SK-N-SH (cell line): Measurements from ENCODE around the gene PAXIP1. TPM values are rescaled to one million over a fixed set of nuclear protein-coding genes. Genes with fewer than 3 reads are reported as not detected.

ENCODE experiments used
- CTCF ChIA-PET: fragments of 300-600, 350-600 bp; formaldehyde crosslinking; extraction: SDS; loops from one replicate; lab custom pipeline; 2021; lab: Yijun Ruan, JAX
- POLR2A ChIA-PET: fragments of 350-600 bp; sonication (Branson Sonifier 250); formaldehyde crosslinking; extraction: SDS; loops from one replicate; lab custom pipeline; 2020; ENCODE audit warnings: antibody characterized with exemption, inconsistent platforms; lab: Yijun Ruan, JAX
- DNase-seq: peaks from one replicate; pipeline ENCODE4 v3.0.0; 2012
- H2AFZ ChIP-seq: fragments of 200-600 bp; sonication (generic); 2 replicates; pipeline ENCODE4 v1.8.1; 2016; ENCODE audit warnings: antibody characterized with exemption, mild to moderate bottlenecking, low read depth
- H3F3A ChIP-seq: fragments of 200-600 bp; sonication (generic); replicated peaks from 2 replicates; pipeline ENCODE3; 2016; ENCODE audit warnings: antibody characterized with exemption, mild to moderate bottlenecking; ENCODE audit not compliant: insufficient read depth
- H3K27ac ChIP-seq, 2 experiments: fragments of 200-500 bp in 1 of 2; fragments of 200-600 bp in 1 of 2; sonication (Bioruptor generic) in 1 of 2; sonication (generic), shearing (Covaris generic) in 1 of 2; 2 replicates each; pipeline versions ENCODE4 v1.5.1 to v1.6.1; 2014 to 2016; ENCODE audit warnings: low read depth in 2 of 2, inconsistent platforms in 1 of 2, low read length in 1 of 2, mild to moderate bottlenecking in 1 of 2, mixed read lengths in 1 of 2
- H3K27me3 ChIP-seq: fragments of 200-600 bp; sonication (generic), shearing (Covaris generic); 2 replicates; pipeline ENCODE4 v1.6.1; 2016; ENCODE audit warnings: mixed run types; ENCODE audit not compliant: insufficient read depth
- H3K36me3 ChIP-seq, 2 experiments: fragments of 200-500 bp in 1 of 2; fragments of 200-600 bp in 1 of 2; sonication (Bioruptor generic) in 1 of 2; sonication (generic) in 1 of 2; replicated peaks in 1 of 2; 2 replicates each; pipeline versions ENCODE3 to v1.5.1; 2014 to 2016; ENCODE audit warnings: low read length in 1 of 2, mild to moderate bottlenecking in 1 of 2; ENCODE audit not compliant: insufficient read depth in 2 of 2, control insufficient read depth in 1 of 2
- H3K4me1 ChIP-seq, 2 experiments: fragments of 200-500 bp in 1 of 2; fragments of 200-600 bp in 1 of 2; sonication (Bioruptor generic) in 1 of 2; sonication (generic), shearing (Covaris generic) in 1 of 2; 2 replicates each; pipeline versions ENCODE4 v1.5.1 to v1.6.1; 2014 to 2016; ENCODE audit warnings: low read depth in 1 of 2, low read length in 1 of 2, mixed run types in 1 of 2; ENCODE audit not compliant: insufficient read depth in 2 of 2, control insufficient read depth in 1 of 2
- H3K4me2 ChIP-seq: fragments of 200-600 bp; sonication (generic), shearing (Covaris generic); 2 replicates; pipeline ENCODE4 v1.6.1; 2017; ENCODE audit warnings: mixed run types
- H3K4me3 ChIP-seq, 2 experiments: fragments of 200-500 bp in 1 of 2; fragments of 200-600 bp in 1 of 2; sonication (Bioruptor generic) in 1 of 2; sonication (generic), shearing (Covaris generic) in 1 of 2; 2 replicates each; pipeline versions ENCODE4 v1.5.1 to v1.8.1; 2014 to 2016; ENCODE audit warnings: low read depth in 2 of 2, inconsistent platforms in 1 of 2, low read length in 1 of 2, mild to moderate bottlenecking in 1 of 2, mixed read lengths in 1 of 2, moderate library complexity in 1 of 2
- H3K79me2 ChIP-seq: fragments of 200-600 bp; sonication (generic); 2 replicates; pipeline ENCODE4 v1.8.1; 2017; ENCODE audit warnings: mild to moderate bottlenecking; ENCODE audit not compliant: insufficient read depth
- H3K9ac ChIP-seq: fragments of 200-600 bp; sonication (generic); 2 replicates; pipeline ENCODE4 v1.6.1; 2017; ENCODE audit warnings: mixed run types
- H3K9me2 ChIP-seq: fragments of 200-600 bp; sonication (generic); 2 replicates; pipeline ENCODE4 v1.6.1; 2017; ENCODE audit warnings: mixed run types
- H3K9me3 ChIP-seq: fragments of 200-600 bp; sonication (generic); 2 replicates; pipeline ENCODE4 v1.6.1; 2017; ENCODE audit warnings: mixed run types, mild to moderate bottlenecking, moderate library complexity
- H4K20me1 ChIP-seq: fragments of 200-600 bp; sonication (generic); 2 replicates; pipeline ENCODE4 v1.6.1; 2017; ENCODE audit warnings: mild to moderate bottlenecking, mixed run types; ENCODE audit not compliant: insufficient read depth
- CTCF ChIP-seq: fragments of 200-600 bp; sonication (generic); IDR thresholded peaks from 2 replicates; pipeline ENCODE4 v1.6.1; 2017; ENCODE audit warnings: antibody characterized with exemption, mild to moderate bottlenecking, moderate library complexity
- ELF1 ChIP-seq: IDR thresholded peaks from 2 replicates; pipeline ENCODE4 v1.4.0; 2012
- EP300 ChIP-seq, 2 experiments: IDR thresholded peaks; 2 replicates each; pipeline versions ENCODE4 v1.4.0 to v1.6.1; 2012; ENCODE audit warnings: borderline replicate concordance in 1 of 2, low read depth in 1 of 2, low read length in 1 of 2
- EZH2phosphoT487 ChIP-seq: fragments of 200-600 bp; sonication (generic); IDR thresholded peaks from 2 replicates; pipeline ENCODE4 v1.6.1; 2017; ENCODE audit warnings: low read depth, mixed run types, mild to moderate bottlenecking, antibody characterized with exemption, moderate library complexity, borderline replicate concordance
- FOXM1 ChIP-seq: IDR thresholded peaks from 2 replicates; pipeline ENCODE4 v1.4.0; 2012; ENCODE audit warnings: low read depth, mild to moderate bottlenecking
- GATA2 ChIP-seq: sonication (generic); formaldehyde crosslinking; IDR thresholded peaks from 2 replicates; pipeline ENCODE4 v1.5.0; 2020; ENCODE audit warnings: mild to moderate bottlenecking, missing genetic modification reagents
- IRF3 ChIP-seq: fragments of 150-350 bp; IDR thresholded peaks from 2 replicates; pipeline ENCODE4 v1.6.1; 2016; ENCODE audit warnings: mild to moderate bottlenecking, low read depth, low read length
- MXI1 ChIP-seq: IDR thresholded peaks from 2 replicates; pipeline ENCODE4 v1.6.1; 2012; ENCODE audit warnings: mild to moderate bottlenecking, low read depth, low read length, improper control_type of control experiment
- NRF1 ChIP-seq: IDR thresholded peaks from 2 replicates; pipeline ENCODE4 v1.6.1; 2012; ENCODE audit warnings: low read depth, mild to moderate bottlenecking, low read length
- PBX3 ChIP-seq: IDR thresholded peaks from 2 replicates; pipeline ENCODE4; 2012
- RAD21 ChIP-seq: IDR thresholded peaks from 2 replicates; pipeline ENCODE4 v1.6.1; 2012; ENCODE audit warnings: mild to moderate bottlenecking, low read length
- RCOR1 ChIP-seq: fragments of 150-350 bp; IDR thresholded peaks from 2 replicates; pipeline ENCODE4 v1.6.1; 2017; ENCODE audit warnings: antibody characterized with exemption, low read length
- RFX5 ChIP-seq: IDR thresholded peaks from 2 replicates; pipeline ENCODE4 v1.6.1; 2012; ENCODE audit warnings: mild to moderate bottlenecking, improper control_type of control experiment, low read length
- SIN3A ChIP-seq: IDR thresholded peaks from 2 replicates; pipeline ENCODE4 v1.6.1; 2012; ENCODE audit warnings: low read depth, mild to moderate bottlenecking, low read length, moderate library complexity, borderline replicate concordance
- TCF12 ChIP-seq: IDR thresholded peaks from 2 replicates; pipeline ENCODE4 v1.4.0; 2012
- TEAD4 ChIP-seq: IDR thresholded peaks from 2 replicates; pipeline ENCODE4 v1.4.0; 2012; ENCODE audit warnings: mild to moderate bottlenecking, borderline replicate concordance; ENCODE audit not compliant: insufficient read depth
- WGBS: methylation state at CpG from one replicate; pipeline ENCODE4 v1.1.6; 2017; ENCODE audit warnings: low lambda C conversion rate; 5-methylcytosine and 5-hydroxymethylcytosine counted together
- polyA plus RNA-seq, 3 experiments: library from polyadenylated mRNA; depleted of rRNA; stranded (reverse); fragments of >200 nt; gene quantifications; 2 replicates each; pipeline ENCODE4 v1.2.3, GENCODE V29; 2012

The PAXIP1 gene
- polyA plus RNA-seq, 1 of the 3 experiments (the other 2 are of a cell fraction) = 9.2 TPM

GRCh38 chr7:154910125-154910524 is 92.8 kb downstream of the PAXIP1 start:
- no peaks in the 10 kb centered on the region for H3F3A ChIP-seq
- TF ChIP-seq ELF1 = no peak
- no peak for TF ChIP-seq TCF12
- no peak for TF ChIP-seq IRF3
- TF ChIP-seq TEAD4 = no peak
- TF ChIP-seq RAD21 = no peak
- TF ChIP-seq, all 33 proteins: peak for 0
- 0% methylated on average over 1 of the region's 4 CpGs for WGBS
- Histone ChIP-seq H2AFZ (no peak overlapping the region), H3K36me3 (no peaks in the 10 kb centered on the region), H3K9ac (no peak overlapping the region), H4K20me1 (no peaks in the 10 kb centered on the region), H3K27me3 (no peaks in the 10 kb centered on the region), H3K79me2 (no peaks in the 10 kb centered on the region), H3K27ac (no peak overlapping the region), H3K9me3 (no peaks in the 10 kb centered on the region), H3K4me2 (no peak overlapping the region), H3K4me1 (no peaks in the 10 kb centered on the region), H3K9me2 (no peaks in the 10 kb centered on the region), H3K4me3 (no peak overlapping the region)
- ChIA-PET CTCF (interaction anchor here (0.6 to 6.3 kb wide), 3 partner anchors 12 to 435 kb away, joined by 3 to 126 read pairs (median 8); no protein-coding TSS in a partner anchor), POLR2A (no interaction called here)
- DNase-seq = no peak

- Histone ChIP-seq H3K4me3 (no peak overlapping the region), H3K9ac (no peak overlapping the region), H3K27ac (no peak overlapping the region), H4K20me1 (no peaks in the 10 kb centered on the region), H3K9me2 (no peaks in the 10 kb centered on the region), H3K9me3 (no peaks in the 10 kb centered on the region), H3K27me3 (no peaks in the 10 kb centered on the region), H3K4me2 (no peak overlapping the region), H3K79me2 (no peaks in the 10 kb centered on the region), H3K4me1 (no peaks in the 10 kb centered on the region), H2AFZ (no peak overlapping the region), H3F3A (no peaks in the 10 kb centered on the region), H3K36me3 (no peaks in the 10 kb centered on the region)
- DNase-seq = no peak
- 55% methylated on average over 26 of the region's 26 CpGs for WGBS
- no peak for TF ChIP-seq SIN3A
- TF ChIP-seq FOXM1 = no peak
- TF ChIP-seq TEAD4 = no peak
- no peak for TF ChIP-seq RFX5
- no peak for TF ChIP-seq EP300 (IDR thresholded peaks at IDR 0.05; ENCODE audit: borderline replicate concordance in 1 of 2, low read depth in 1 of 2, low read length in 1 of 2)
- no peak for TF ChIP-seq RCOR1
- TF ChIP-seq GATA2 (CRISPR knock-in tag) = no peak
- TF ChIP-seq PBX3 = no peak
- no peak for TF ChIP-seq NRF1
- no peak for TF ChIP-seq MXI1
- TF ChIP-seq EZH2phosphoT487 = no peak
- TF ChIP-seq CTCF = no peak
- ChIA-PET POLR2A (no interaction called here), CTCF (interaction anchor here (1.3 kb wide), 1 partner anchor 18 kb away, joined by 8 read pairs; no protein-coding TSS in a partner anchor)
Measured at GRCh38 chr7:154909241-154910105, 93.5 kb downstream of the PAXIP1 start.
